ENCODE results near the gene SCAMP1. TPM values are rescaled to one million over a fixed set of nuclear protein-coding genes. Genes with fewer than 3 reads are reported as not detected.

SCAMP1 gene
- total RNA-seq, 1 donor from 2014 or later, result 13.5 TPM

Other genes starting within 250 kb of the SCAMP1 start
- 43.3 and 44.1 TPM in 2 replicates for gene AP3B1, start 65.9 kb upstream of the SCAMP1 start, total RNA-seq